ENCODE measurements around the gene CHL1.

CHL1 gene

DNA sequence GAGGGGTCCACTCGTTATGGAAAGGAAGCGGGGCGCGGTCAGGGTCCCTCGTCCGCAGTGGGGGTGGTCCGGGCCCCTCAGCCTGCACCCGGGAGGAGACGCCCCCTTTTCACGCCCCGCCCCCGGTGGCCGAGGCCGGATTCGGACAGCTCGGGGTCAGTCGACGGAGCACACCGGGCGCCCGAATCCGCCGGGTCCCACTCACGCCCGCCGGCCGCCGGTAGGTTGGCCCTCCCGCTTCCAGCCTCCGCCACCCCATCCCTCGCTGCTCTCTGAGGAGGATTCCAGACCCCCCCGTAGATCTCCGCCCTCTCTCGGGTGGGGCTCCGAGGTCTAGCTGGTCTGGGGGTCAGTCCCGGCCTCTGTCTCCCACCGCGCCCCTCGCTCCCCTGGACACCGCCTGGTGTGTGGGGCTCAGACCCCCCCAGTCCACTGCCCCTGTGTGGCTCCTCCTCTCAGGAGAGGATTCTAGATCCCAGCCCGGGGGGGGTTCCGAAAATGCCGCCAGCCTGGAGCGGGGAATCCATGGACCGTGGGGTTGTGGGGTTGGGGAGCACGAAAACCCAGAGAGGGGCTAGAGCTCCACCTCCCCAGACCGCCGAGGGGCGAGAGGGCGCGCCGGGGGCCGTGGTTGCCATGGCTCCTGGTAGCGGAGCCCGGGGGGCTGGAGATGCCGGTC lies 725 bp downstream of the CHL1 start:
- TF ChIP-seq ZBTB7A (IDR thresholded peaks at IDR 0.05; ENCODE audit: low read depth) (no peak), TCF12 (IDR thresholded peaks at IDR 0.05; ENCODE audit: low read depth) (no peak), RAD21 (IDR thresholded peaks at IDR 0.05; ENCODE audit: low read depth) (no peak)
- TF ChIP-seq, protein P1, sequence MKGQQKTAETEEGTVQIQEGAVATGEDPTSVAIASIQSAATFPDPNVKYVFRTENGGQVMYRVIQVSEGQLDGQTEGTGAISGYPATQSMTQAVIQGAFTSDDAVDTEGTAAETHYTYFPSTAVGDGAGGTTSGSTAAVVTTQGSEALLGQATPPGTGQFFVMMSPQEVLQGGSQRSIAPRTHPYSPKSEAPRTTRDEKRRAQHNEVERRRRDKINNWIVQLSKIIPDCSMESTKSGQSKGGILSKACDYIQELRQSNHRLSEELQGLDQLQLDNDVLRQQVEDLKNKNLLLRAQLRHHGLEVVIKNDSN (IDR thresholded peaks at IDR 0.05) = no peak
- TF ChIP-seq, protein P2, sequence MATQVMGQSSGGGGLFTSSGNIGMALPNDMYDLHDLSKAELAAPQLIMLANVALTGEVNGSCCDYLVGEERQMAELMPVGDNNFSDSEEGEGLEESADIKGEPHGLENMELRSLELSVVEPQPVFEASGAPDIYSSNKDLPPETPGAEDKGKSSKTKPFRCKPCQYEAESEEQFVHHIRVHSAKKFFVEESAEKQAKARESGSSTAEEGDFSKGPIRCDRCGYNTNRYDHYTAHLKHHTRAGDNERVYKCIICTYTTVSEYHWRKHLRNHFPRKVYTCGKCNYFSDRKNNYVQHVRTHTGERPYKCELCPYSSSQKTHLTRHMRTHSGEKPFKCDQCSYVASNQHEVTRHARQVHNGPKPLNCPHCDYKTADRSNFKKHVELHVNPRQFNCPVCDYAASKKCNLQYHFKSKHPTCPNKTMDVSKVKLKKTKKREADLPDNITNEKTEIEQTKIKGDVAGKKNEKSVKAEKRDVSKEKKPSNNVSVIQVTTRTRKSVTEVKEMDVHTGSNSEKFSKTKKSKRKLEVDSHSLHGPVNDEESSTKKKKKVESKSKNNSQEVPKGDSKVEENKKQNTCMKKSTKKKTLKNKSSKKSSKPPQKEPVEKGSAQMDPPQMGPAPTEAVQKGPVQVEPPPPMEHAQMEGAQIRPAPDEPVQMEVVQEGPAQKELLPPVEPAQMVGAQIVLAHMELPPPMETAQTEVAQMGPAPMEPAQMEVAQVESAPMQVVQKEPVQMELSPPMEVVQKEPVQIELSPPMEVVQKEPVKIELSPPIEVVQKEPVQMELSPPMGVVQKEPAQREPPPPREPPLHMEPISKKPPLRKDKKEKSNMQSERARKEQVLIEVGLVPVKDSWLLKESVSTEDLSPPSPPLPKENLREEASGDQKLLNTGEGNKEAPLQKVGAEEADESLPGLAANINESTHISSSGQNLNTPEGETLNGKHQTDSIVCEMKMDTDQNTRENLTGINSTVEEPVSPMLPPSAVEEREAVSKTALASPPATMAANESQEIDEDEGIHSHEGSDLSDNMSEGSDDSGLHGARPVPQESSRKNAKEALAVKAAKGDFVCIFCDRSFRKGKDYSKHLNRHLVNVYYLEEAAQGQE (IDR thresholded peaks at IDR 0.05; ENCODE audit: low read depth) = no peak

- TF ChIP-seq TCF12 (IDR thresholded peaks at IDR 0.05; ENCODE audit: low read depth) (no peak), RAD21 (IDR thresholded peaks at IDR 0.05; ENCODE audit: low read depth) (no peak), TEAD4 (IDR thresholded peaks at IDR 0.05) (no peak), TAF1 (IDR thresholded peaks at IDR 0.05; ENCODE audit: low read depth) (no peak), EP300 (IDR thresholded peaks at IDR 0.05; ENCODE audit: borderline replicate concordance) (no peak), CEBPB (IDR thresholded peaks at IDR 0.05) (no peak)
- TF ChIP-seq, protein P2 (IDR thresholded peaks at IDR 0.05; ENCODE audit: low read depth) = no peak
Observed at GRCh38 chr3:197828-198491, 1.4 kb downstream of the CHL1 start.

DNA sequence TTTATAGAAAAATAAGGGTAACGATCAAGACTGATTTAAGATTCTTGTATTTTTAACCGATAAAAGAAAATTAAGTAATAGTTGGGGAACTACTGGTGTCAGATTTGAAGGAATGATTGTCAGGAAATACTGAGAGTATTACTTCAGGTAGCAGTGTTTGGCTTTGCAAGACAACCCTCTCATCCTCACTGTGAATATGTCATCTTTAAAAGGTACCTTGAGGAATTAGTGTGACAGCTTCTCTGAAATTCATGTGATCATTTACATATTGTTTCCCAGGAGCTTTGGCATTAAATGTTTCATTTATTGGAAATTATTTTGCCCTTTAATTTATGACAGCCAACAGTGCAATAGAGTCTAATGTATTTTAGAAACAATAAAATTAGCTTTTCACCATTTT lies 3.3 kb downstream of the CHL1 start:
- TF ChIP-seq FOXM1 (IDR thresholded peaks at IDR 0.05; ENCODE audit: borderline replicate concordance, low read depth) (no peak), RAD21 (IDR thresholded peaks at IDR 0.05; ENCODE audit: low read depth) (no peak), ZBTB7A (IDR thresholded peaks at IDR 0.05; ENCODE audit: low read depth) (no peak), TAF1 (IDR thresholded peaks at IDR 0.05; ENCODE audit: low read depth) (no peak), EP300 (IDR thresholded peaks at IDR 0.05; ENCODE audit: borderline replicate concordance) (no peak), TCF12 (IDR thresholded peaks at IDR 0.05; ENCODE audit: low read depth) (no peak), TEAD4 (IDR thresholded peaks at IDR 0.05) (no peak), CREB1 (IDR thresholded peaks at IDR 0.05; ENCODE audit: low read depth) (no peak), EGR1 (IDR thresholded peaks at IDR 0.05) (no peak), NFIC (IDR thresholded peaks at IDR 0.05) (no peak), YY1 (IDR thresholded peaks at IDR 0.05; ENCODE audit: low read depth) (no peak), MAX (IDR thresholded peaks at IDR 0.05) (no peak), CEBPB (IDR thresholded peaks at IDR 0.05) (no peak)
- TF ChIP-seq, protein P2 (IDR thresholded peaks at IDR 0.05; ENCODE audit: low read depth) = no peak
- TF ChIP-seq, protein P1 (IDR thresholded peaks at IDR 0.05) = no peak

DNA sequence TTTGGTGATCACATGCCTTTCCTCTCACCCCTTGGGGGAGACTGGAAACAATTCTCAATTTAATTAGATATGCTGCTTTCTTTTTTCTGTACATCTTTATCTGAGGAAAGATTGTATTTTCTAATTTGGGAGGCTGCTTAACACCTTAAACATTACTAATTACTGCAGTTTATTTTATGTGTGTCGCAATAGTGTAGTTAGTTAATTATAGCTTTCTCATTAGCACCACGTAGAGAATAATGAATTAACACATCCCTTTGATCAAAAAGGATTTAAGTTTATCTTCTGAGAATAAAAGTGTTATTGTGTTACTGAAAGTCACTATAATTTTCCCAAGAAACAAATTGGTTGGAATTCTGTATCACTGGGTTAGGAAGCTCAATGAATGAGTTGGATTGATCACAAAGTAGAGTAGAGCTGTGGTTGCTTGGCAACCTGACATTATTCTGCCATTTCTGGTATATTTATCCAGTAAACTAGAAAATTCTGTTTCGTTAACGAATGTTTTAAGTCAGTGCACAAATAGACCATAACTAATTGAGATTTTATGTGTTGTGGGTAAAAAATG lies 4.3 kb downstream of the CHL1 start:
- TF ChIP-seq TAF1 (IDR thresholded peaks at IDR 0.05; ENCODE audit: low read depth) (no peak), CEBPB (IDR thresholded peaks at IDR 0.05) (no peak), FOXM1 (IDR thresholded peaks at IDR 0.05; ENCODE audit: borderline replicate concordance, low read depth) (no peak), YY1 (IDR thresholded peaks at IDR 0.05; ENCODE audit: low read depth) (no peak), TEAD4 (IDR thresholded peaks at IDR 0.05) (no peak), EP300 (IDR thresholded peaks at IDR 0.05; ENCODE audit: borderline replicate concordance) (no peak), MAX (IDR thresholded peaks at IDR 0.05) (no peak), TCF12 (IDR thresholded peaks at IDR 0.05; ENCODE audit: low read depth) (no peak), RAD21 (IDR thresholded peaks at IDR 0.05; ENCODE audit: low read depth) (no peak), ZBTB7A (IDR thresholded peaks at IDR 0.05; ENCODE audit: low read depth) (no peak), EGR1 (IDR thresholded peaks at IDR 0.05) (no peak), NFIC (IDR thresholded peaks at IDR 0.05) (no peak), CREB1 (IDR thresholded peaks at IDR 0.05; ENCODE audit: low read depth) (no peak)
- TF ChIP-seq, protein P2 (IDR thresholded peaks at IDR 0.05; ENCODE audit: low read depth) = no peak
- TF ChIP-seq, protein P1 (IDR thresholded peaks at IDR 0.05) = no peak

All from Ishikawa (cell line).